Body of pancreas (tissue), 4 donors: ENCODE measurements around the gene SYT15. TPM values are rescaled to one million over a fixed set of nuclear protein-coding genes. Genes with fewer than 3 reads are reported as not detected.
A peak's percentile ranks its signal among the peaks of the same experiment; 100 is the strongest.
"Not testable (repeated sequence)": the region's sequence is repeated elsewhere in the genome, so short reads cannot be mapped to it uniquely, and the experiment has no call there.

Experiments
- ATAC-seq: fragments of 150-250 bp; one replicate; pipeline ENCODE4 v1.9.1; 2016
- DNase-seq, 4 donors: peaks; one replicate each; pipeline ENCODE4 v3.0.0-alpha.2; 2019
- H3K27ac ChIP-seq, 4 donors: fragments of 200-600 bp; sonication (generic); 1 replicate in 3 of 4; 2 replicates in 1 of 4; pipeline versions ENCODE4 v1.5.1 to v1.6.1; 2016 to 2019; ENCODE audit warnings: mild to moderate bottlenecking in 1 of 4, mixed read lengths in 1 of 4, moderate library complexity in 1 of 4
- H3K27me3 ChIP-seq, 2 donors: fragments of 200-600 bp; sonication (generic); one replicate each; pipeline ENCODE4 v1.6.0; 2016; ENCODE audit warnings: mild to moderate bottlenecking in 1 of 2
- H3K36me3 ChIP-seq, 2 donors: fragments of 200-600 bp; sonication (generic); replicated peaks in 1 of 2; 2 replicates each; pipeline ENCODE4 v1.5.1; 2016; ENCODE audit warnings: low read depth in 2 of 2; ENCODE audit not compliant: insufficient read depth in 1 of 2
- H3K4me1 ChIP-seq: fragments of 200-600 bp; sonication (generic); one replicate; pipeline ENCODE4 v1.6.0; 2016
- H3K4me3 ChIP-seq, 2 donors: fragments of 200-600 bp; sonication (generic); 1 replicate in 1 of 2; 2 replicates in 1 of 2; pipeline ENCODE4 v1.5.1; 2016 to 2019
- H3K9me3 ChIP-seq, 3 donors: fragments of 200-600 bp; sonication (generic); 1 replicate in 2 of 3; 2 replicates in 1 of 3; pipeline ENCODE4 v1.5.1; 2016
- WGBS, 2 donors: methylation state at CpG; one replicate each; pipeline ENCODE4 v1.1.5; 2017; 5-methylcytosine and 5-hydroxymethylcytosine counted together
- intact Hi-C: fragments of 100-400 bp; cut with DNase I; formaldehyde crosslinking; loops from one replicate; pipeline ENCODE4 v1.15.1; 2023
- total RNA-seq, 2 donors: library from RNA; depleted of rRNA; stranded (reverse); fragments of >200 nt; gene quantifications; one replicate each; pipeline ENCODE4 v1.1.0, GENCODE V29; 2016

Gene SYT15
- total RNA-seq, 2 donors from 2014 or later = 3.4 to 6.3 TPM

GRCh38 chr10:46584196-46584595 lies 5.3 kb downstream of the SYT15 start:
- ATAC-seq, H3K9me3 ChIP-seq, H3K36me3 ChIP-seq, H3K27me3 ChIP-seq, H3K27ac ChIP-seq, intact Hi-C loops, H3K4me3 ChIP-seq, DNase-seq, H3K4me1 ChIP-seq: not testable (repeated sequence)
- 96% methylated on average over 4 of the region's 11 CpGs; no CpG with 5 or more reads in 1 of the 2 donors for WGBS, 2 donors

- ATAC-seq, intact Hi-C loops: not testable (repeated sequence)
Measured at GRCh38 chr10:46585246-46585645, 6.3 kb downstream of the SYT15 start.

GRCh38 chr10:46587546-46587945 lies 8.6 kb downstream of the SYT15 start:
- H3K9me3 ChIP-seq, H3K36me3 ChIP-seq, H3K4me1 ChIP-seq, intact Hi-C loops, H3K4me3 ChIP-seq, DNase-seq, ATAC-seq, H3K27me3 ChIP-seq, H3K27ac ChIP-seq: not testable (repeated sequence)
- no CpG with 5 or more reads among the region's 24 CpGs for WGBS, 2 donors

More at GRCh38 chr10:46585246-46585645, 6.3 kb downstream of the SYT15 start:
- not testable (repeated sequence) for H3K4me3 ChIP-seq, H3K9me3 ChIP-seq, H3K36me3 ChIP-seq, H3K4me1 ChIP-seq, DNase-seq, H3K27me3 ChIP-seq, H3K27ac ChIP-seq
- WGBS, 2 donors = no CpG with 5 or more reads among the region's 13 CpGs

- H3K4me3 ChIP-seq, H3K4me1 ChIP-seq, intact Hi-C loops, ATAC-seq, DNase-seq, H3K27ac ChIP-seq, H3K9me3 ChIP-seq, H3K36me3 ChIP-seq, H3K27me3 ChIP-seq: not testable (repeated sequence)
- no CpG with 5 or more reads among the region's 3 CpGs for WGBS, 2 donors
Measured at GRCh38 chr10:46588221-46588620, 9.3 kb downstream of the SYT15 start.

- no CpG with 5 or more reads among the region's 3 CpGs for WGBS, 2 donors
- H3K36me3 ChIP-seq, H3K4me3 ChIP-seq, DNase-seq, H3K4me1 ChIP-seq, H3K27ac ChIP-seq, ATAC-seq, H3K27me3 ChIP-seq, H3K9me3 ChIP-seq, intact Hi-C loops: not testable (repeated sequence)
Measured at GRCh38 chr10:46589589-46589988, 10.7 kb downstream of the SYT15 start.

GRCh38 chr10:46591053-46591452 lies 12.1 kb downstream of the SYT15 start:
- H3K9me3 ChIP-seq, H3K27me3 ChIP-seq, ATAC-seq, DNase-seq, H3K4me1 ChIP-seq, H3K36me3 ChIP-seq, intact Hi-C loops, H3K27ac ChIP-seq, H3K4me3 ChIP-seq: not testable (repeated sequence)
- WGBS, 2 donors = no CpG with 5 or more reads among the region's 8 CpGs

- DNase-seq, ATAC-seq, H3K4me3 ChIP-seq, H3K4me1 ChIP-seq, H3K36me3 ChIP-seq, intact Hi-C loops, H3K9me3 ChIP-seq, H3K27ac ChIP-seq, H3K27me3 ChIP-seq: not testable (repeated sequence)
- WGBS, 2 donors = 95 to 97% methylated on average over 13 of the region's 13 CpGs
Measured at GRCh38 chr10:46593307-46593706, 14.4 kb downstream of the SYT15 start.

- 8 to 21% methylated on average over 5 of the region's 6 CpGs for WGBS, 2 donors
- H3K27me3 ChIP-seq, H3K36me3 ChIP-seq, H3K9me3 ChIP-seq, H3K4me3 ChIP-seq, DNase-seq, H3K27ac ChIP-seq, H3K4me1 ChIP-seq, intact Hi-C loops: not testable (repeated sequence)
- ATAC-seq = peak; percentile 52
Measured at GRCh38 chr10:46594453-46595063, 15.6 kb downstream of the SYT15 start.

GRCh38 chr10:46596570-46596969 lies 17.6 kb downstream of the SYT15 start:
- 54 to 76% methylated on average over 2 of the region's 4 CpGs for WGBS, 2 donors
- DNase-seq, H3K4me1 ChIP-seq, H3K36me3 ChIP-seq, H3K27ac ChIP-seq, intact Hi-C loops, H3K4me3 ChIP-seq, ATAC-seq, H3K9me3 ChIP-seq, H3K27me3 ChIP-seq: not testable (repeated sequence)

GRCh38 chr10:46597616-46598246 lies 18.8 kb downstream of the SYT15 start:
- H3K27me3 ChIP-seq, intact Hi-C loops, H3K4me1 ChIP-seq, H3K9me3 ChIP-seq, H3K36me3 ChIP-seq: not testable (repeated sequence)
- H3K27ac ChIP-seq = peak overlapping the region in 2 of 4 donors; percentile 44 to 57
- DNase-seq (peak in 3 of 4 donors; percentile 8 to 45 (median 26)), ATAC-seq (peak; percentile 93)
- WGBS, 2 donors = 1 to 4% methylated on average over 9 to 20 of the region's 44 CpGs
- peak overlapping the region in 1 of 2 donors; percentile 30 for H3K4me3 ChIP-seq

GRCh38 chr10:46600516-46600915 lies 21.6 kb downstream of the SYT15 start:
- H3K36me3 ChIP-seq, H3K4me1 ChIP-seq, intact Hi-C loops, ATAC-seq, H3K27ac ChIP-seq, DNase-seq, H3K4me3 ChIP-seq, H3K27me3 ChIP-seq, H3K9me3 ChIP-seq: not testable (repeated sequence)
- WGBS, 2 donors = 40% methylated on average over 1 of the region's 1 CpG; no CpG with 5 or more reads in 1 of the 2 donors

GRCh38 chr10:46615540-46615939 lies 36.6 kb downstream of the SYT15 start:
- H3K9me3 ChIP-seq, H3K4me3 ChIP-seq, H3K27ac ChIP-seq, DNase-seq, ATAC-seq, H3K36me3 ChIP-seq, H3K27me3 ChIP-seq, intact Hi-C loops, H3K4me1 ChIP-seq: not testable (repeated sequence)
- no CpG with 5 or more reads among the region's 6 CpGs for WGBS, 2 donors
